GM19397 (cell line): Measurements from ENCODE around the gene SIRT4.

Experiments
- ATAC-seq: cut with Tn5 transposase; IDR thresholded peaks from one replicate; pipeline ENCODE4 v1.9.1; 2021; ENCODE audit warnings: mild to moderate bottlenecking, moderate library complexity; ENCODE audit not compliant: unreplicated experiment

SIRT4 gene

DNA sequence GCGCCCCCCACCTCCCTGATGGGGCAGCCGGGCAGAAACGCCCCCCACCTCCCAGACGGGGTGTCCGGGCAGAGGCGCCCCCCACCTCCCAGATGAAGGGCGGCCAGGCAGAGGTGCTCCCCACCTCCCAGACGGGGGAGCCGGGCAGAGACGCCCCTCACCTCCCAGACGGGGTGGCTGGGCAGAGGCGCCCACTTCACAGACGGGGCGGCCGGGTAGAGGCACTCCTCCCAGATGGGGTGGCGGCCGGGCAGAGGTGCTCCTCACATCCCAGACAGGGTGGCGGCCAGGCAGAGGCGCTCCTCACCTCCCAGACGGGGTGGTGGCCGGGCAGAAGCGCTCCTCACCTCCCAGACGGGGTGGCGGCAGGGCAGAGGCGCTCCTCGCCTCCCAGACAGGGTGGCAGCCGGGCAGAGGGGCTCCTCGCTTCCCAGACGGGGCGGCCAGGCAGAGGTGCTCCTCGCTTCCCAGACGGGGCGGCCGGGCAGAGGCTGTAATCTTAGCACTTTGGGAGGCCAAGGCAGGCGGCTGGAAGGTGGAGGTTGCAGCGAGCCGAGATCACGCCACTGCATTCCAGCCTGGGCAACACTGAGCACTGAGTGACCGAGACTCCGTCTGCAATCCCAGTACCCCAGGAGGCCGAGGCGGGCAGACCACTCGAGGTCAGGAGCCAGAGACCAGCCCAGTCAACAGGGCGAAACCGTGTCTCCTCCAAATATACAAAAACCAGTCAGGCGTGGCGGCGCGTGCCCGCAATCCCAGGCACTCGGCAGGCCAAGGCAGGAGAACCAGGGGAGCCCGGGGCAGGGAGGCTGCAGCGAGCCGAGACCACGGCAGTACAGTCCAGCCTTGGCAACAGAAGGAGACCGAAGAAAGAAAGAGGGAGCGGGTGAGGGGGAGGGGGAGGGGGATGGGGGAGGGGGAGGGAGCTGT lies 23.7 kb upstream of the SIRT4 start:
- no peak for ATAC-seq

- no peak for ATAC-seq
Measured at GRCh38 chr12:120283318-120283717, 18.8 kb upstream of the SIRT4 start.

DNA sequence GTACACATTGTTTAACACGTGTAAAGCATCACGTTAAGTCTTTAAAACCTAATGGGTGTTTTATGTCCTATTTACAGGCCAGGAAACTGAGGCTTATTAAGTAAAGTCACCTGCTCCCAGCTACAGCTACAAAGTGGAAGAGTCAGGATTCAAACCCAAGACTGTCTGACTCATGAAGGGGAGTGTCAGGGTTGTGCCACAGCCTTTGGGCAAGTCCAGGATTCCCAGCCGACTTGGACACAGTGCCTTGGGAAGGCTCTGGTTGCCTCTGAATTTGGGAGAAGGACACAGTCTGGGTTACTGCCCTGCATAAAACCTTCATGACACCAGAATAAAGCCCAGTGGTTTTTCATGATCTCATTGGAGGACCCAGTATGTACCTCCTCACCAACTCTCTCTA lies 17.7 kb upstream of the SIRT4 start:
- ATAC-seq, result no peak

GRCh38 chr12:120286768-120287490 lies 15.2 kb upstream of the SIRT4 start:
- no peak for ATAC-seq

GRCh38 chr12:120287491-120287890 lies 14.6 kb upstream of the SIRT4 start:
- no peak for ATAC-seq

DNA sequence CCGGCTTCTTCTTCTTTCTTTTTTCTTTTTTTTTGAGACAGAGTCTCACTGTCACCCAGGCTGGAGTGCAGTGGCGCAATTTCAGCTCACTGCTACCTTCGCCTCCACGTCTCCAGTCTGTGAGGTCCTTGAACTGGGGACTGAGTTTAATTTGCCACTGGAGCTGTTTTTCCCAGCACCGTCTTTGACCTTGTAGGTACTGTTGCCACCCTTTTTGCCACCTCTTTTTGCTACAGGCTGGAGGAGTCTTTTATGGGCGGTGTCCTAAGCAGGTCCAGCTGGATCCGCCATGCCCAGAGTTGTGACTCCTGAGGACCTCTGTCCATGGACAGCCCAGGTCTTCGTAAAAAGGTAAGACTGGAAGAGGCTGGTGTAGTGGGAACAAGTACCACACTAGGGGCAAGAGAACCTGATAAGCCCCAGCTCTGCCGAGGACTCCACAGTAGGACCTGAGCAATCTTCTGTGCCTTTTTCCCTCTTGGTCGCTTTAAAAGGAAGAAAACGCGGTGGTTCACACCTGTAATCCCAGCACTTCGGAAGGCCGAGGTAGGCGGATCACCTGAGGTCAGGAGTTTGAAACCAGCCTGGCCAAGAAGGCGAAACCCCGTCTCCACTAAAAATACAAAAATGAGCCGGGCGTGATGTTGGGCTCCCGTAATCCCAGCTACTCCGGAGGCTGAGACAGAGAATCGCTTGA lies 11.4 kb upstream of the SIRT4 start:
- no peak for ATAC-seq

DNA sequence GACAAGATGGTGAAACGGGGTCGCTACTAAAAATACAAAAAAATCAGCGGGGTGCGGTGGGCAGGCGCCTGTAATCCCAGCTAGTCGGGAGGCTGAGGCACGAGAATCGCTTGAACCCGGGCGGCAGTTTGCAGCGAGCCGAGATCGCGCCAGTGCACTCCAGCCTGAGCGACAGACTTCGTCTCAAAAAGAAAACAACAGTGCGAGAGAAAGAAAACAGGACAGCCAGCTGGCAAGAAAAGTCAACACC lies 9.8 kb upstream of the SIRT4 start:
- ATAC-seq, result peak; percentile 5

DNA sequence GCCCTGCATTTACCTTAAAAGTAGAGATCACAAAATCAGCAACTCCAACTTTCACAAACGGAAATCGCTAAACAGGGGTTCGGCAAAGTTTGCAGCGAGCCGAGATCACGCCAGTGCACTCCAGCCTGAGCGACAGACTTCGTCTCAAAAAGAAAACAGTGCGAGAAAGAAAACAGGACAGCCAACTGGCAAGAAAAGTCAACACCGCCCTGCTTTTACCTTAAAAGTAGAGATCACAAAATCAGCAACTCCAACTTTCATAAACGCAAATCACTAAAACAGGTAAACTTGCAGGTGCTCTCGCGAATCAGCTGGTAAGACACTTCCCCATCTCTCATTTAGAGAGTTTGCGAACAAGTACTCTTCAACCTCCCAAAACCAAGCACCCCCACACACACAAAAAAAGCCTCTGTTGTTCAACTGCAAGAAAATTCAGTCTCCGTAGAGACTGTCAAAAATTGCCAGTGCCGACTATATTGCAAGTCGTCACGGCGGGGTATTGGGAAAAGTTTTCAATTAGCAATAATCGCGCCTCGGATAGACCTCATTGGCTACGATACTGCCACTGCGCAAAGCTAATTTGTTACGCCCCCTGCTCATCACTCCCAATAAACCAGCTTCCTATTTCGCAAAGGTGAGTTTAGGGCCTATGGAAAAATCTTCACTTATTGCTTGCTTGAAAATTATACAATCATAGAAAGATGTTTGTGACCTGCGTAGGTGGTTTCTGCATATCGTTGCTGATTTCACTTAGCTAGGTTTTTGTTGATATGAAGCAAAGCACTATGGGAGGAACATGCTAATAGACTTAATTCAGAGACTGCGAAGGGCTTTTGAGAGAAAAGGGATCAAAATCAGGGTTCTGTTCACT lies 9.2 kb upstream of the SIRT4 start, which contains the start of gene RNU4-1:
Gene RNU4-1, minus strand, starts transcription at position 577 of the 871 bp plus-strand sequence.
- peak; percentile 44 for ATAC-seq

- no peak for ATAC-seq
Measured at GRCh38 chr12:120314220-120314619, 12.1 kb downstream of the SIRT4 start.

- ATAC-seq, result no peak
Measured at GRCh38 chr12:120316798-120317223, 14.7 kb downstream of the SIRT4 start.

DNA sequence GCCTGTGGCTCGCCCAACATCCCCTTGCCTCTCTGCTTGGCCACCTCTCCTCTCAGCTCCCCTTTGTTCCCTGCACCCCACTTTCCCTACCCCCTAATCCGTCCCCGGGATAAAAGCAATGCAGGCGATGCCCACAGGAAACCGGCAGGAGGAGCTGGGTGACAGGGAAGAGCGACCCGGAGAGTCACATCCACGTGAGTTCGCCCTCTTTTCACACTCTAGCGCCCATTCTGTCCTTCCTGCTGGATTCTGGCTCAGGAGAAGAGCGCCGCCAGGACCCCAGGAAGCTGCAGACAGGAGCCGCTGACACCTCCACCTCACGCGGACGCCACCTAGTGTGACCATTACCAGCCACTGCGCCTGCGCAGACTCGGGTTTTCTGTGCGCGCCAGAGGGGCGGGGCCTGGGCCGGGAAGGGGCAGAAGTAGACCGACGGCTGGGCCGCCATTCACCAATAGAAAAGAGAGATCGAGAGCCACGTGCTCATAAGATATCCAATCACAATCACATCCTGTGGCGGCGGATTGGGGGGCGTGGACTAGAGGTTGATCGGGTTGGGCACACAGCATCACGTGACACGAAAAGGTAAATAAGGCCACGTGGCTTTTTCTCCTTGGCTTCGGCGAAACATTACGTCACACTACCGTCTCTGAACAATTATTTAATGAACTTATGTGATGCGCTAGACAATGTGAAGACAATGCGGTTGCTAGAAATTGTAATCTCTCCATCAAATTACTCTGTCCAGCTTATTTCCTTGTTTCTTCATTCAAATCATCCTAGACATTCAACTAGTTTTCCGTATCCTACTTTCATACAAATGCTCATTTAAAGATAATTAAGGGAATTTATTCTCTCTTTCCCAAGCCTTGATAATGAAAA lies 15.3 kb downstream of the SIRT4 start:
- peak; percentile 98 for ATAC-seq

DNA sequence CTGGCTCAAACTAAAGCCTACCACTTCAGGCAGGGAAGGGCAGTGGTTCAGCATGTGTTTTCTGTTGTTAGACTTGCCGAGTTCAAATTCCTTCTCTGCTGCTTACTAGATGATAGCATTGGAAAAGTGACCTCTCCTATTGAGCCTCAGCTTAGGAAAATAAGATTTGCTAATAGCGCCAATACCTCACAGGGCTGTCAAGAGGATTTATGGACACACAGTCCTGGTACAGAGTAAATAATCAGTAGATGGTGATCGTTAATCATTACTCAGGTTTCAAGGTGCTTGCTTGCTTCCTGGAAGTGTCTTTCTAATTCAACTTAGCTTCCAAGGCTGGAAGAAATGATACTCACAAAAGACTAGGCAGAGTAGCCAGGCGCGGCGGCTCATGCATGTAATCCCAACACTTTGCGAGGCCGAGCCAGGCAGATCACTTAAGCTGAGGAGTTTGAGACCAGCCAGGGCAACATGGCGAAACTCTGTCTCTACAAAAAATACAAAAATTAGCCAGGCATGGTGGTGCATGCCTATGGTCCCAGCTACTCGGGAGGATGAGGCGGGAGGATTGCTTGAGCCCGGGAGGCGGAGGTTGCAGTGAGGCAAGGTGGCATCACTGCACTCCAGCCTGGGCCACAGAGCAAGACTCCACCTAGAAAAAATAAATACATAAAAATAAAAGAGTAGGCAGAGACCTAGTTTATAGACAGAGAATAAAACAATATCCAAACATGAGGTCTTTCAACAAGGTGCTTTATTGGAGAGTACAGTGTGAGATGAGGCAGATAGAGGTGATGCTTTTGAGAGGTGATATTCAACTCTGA lies 19.5 kb downstream of the SIRT4 start:
- ATAC-seq, result no peak

- ATAC-seq, result no peak
Measured at GRCh38 chr12:120323772-120324171, 21.7 kb downstream of the SIRT4 start.

- no peak for ATAC-seq
Measured at GRCh38 chr12:120324841-120325417, 22.8 kb downstream of the SIRT4 start.

DNA sequence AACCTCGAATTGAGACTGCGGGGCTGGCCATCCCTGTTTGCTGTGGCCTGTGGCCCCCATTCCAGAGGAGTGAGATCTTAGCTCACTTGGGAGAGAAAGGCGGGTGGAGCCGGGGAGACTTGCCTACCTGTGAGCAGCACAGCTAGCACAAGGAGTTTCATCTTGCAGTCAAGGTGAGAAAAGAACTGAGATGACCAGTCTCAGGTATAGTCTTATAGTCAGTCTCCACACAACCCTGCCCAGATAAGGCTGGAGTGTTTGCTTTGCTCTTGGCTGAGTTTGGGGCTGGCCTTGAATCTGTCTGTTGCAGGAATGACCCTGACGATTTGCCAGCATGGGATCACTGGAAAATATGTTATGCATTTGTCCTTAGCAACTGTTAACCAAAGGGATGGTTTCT lies 25.5 kb downstream of the SIRT4 start, which contains the start of gene PLA2G1B:
Gene PLA2G1B, minus strand, starts transcription at position 187 of the 400 bp plus-strand sequence. Its CDS starts 26 bp downstream, at position 161.
- ATAC-seq, result no peak

DNA sequence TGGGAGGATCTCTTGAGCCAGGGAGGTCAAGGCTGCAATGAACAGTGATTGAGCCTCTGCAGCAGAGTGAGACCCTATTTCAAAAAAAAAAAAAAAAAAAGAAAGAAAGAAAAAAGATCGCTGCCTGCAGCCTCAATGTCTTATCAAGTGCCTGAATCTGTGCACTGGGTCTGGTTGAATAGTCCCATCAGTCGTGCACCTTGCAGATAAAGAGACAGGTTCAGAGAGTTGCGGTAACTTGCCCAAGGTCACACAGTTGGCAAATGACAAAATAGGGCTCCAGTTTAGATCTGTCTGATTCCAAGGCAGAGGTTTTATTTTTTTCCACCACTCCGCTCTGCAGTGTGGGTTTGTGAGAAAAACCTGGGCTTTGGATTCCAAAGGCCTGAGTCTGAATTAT lies 26.1 kb downstream of the SIRT4 start:
- no peak for ATAC-seq

DNA sequence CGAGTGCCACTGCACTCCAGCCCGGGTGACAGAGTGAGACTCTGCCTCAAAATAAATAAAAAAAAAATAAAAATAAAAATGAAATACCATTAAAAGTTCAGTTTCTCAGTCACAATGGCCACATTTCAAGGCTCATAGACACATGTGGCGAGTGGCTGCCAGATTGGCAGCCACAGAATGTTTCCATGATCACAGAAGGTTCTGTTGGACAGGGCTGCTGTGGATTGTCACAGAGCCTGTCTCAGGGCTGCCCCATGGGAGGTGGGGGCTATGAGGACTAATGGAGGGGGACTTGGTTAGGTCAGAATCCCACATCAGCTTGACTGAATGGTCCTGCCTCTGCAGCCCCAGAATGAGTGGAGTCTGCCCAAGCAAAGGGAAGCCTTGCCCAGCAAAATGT lies 29.3 kb downstream of the SIRT4 start:
- no peak for ATAC-seq

- no peak for ATAC-seq
Measured at GRCh38 chr12:120332041-120332440, 29.9 kb downstream of the SIRT4 start.
